Measurements from ENCODE around the gene CIB1. TPM values are rescaled to one million over a fixed set of nuclear protein-coding genes. Genes with fewer than 3 reads are reported as not detected.

CIB1 gene
- polyA plus RNA-seq, 1 of the 3 experiments (the other 2 are of a cell fraction) = 87.9 TPM

GRCh38 chr15:90200534-90201129 lies 33.1 kb downstream of the CIB1 start:
- Histone ChIP-seq H3K4me2 (peak overlapping the region; percentile 100), H2AFZ (ENCODE audit: low read depth) (peak overlapping the region; percentile 89), H3K79me2 (ENCODE audit: insufficient read depth) (peaks cover 33% of the 10 kb centered on the region), H3K27me3 (ENCODE audit: insufficient read depth) (no peaks in the 10 kb centered on the region), H4K20me1 (ENCODE audit: insufficient read depth) (0 out of 2 replicates have a peak, but pooled peaks cover 4% of the 10 kb centered on the region), H3K4me1 (ENCODE audit: control insufficient read depth in 1 of 2, insufficient read depth in 2 of 2, low read depth in 1 of 2, low read length in 1 of 2) (peaks cover 3 to 37% of the 10 kb centered on the region in 2 experiments; a peak in 2 of 4 replicates), H3K9me2 (no peaks in the 10 kb centered on the region), H3F3A (replicated peaks; ENCODE audit: insufficient read depth) (peaks cover 5% of the 10 kb centered on the region), H3K36me3 (replicated peaks in 1 of 2; ENCODE audit: control insufficient read depth in 1 of 2, insufficient read depth in 2 of 2, low read length in 1 of 2) (peaks cover 0 to 3% of the 10 kb centered on the region in 2 experiments), H3K27ac (ENCODE audit: low read depth in 2 of 2, low read length in 1 of 2) (peak overlapping the region in 1 of 2 experiments; percentile 80; a peak in 2 of 4 replicates), H3K9me3 (no peaks in the 10 kb centered on the region), H3K4me3 (ENCODE audit: low read depth in 2 of 2, low read length in 1 of 2) (peak overlapping the region; percentile 86 to 96), H3K9ac (peak overlapping the region; percentile 79; the same call in 1 of the 2 replicates)
- TF ChIP-seq EP300 (IDR thresholded peaks at IDR 0.05; ENCODE audit: borderline replicate concordance in 1 of 2, low read depth in 1 of 2, low read length in 1 of 2) (no peak), USF1 (IDR thresholded peaks at IDR 0.05; ENCODE audit: borderline replicate concordance, low read depth) (no peak), MAX (IDR thresholded peaks at IDR 0.05; ENCODE audit: low read depth) (no peak), NFIC (IDR thresholded peaks at IDR 0.05; ENCODE audit: borderline replicate concordance) (no peak), PBX3 (IDR thresholded peaks at IDR 0.05) (no peak), REST (IDR thresholded peaks at IDR 0.05; ENCODE audit: low read depth, low read length) (no peak), CHD2 (IDR thresholded peaks at IDR 0.05; ENCODE audit: low read length, partially characterized antibody) (no peak), CTCF (IDR thresholded peaks at IDR 0.05) (no peak), USF2 (IDR thresholded peaks at IDR 0.05; ENCODE audit: borderline replicate concordance, low read depth, low read length) (no peak), YY1 (IDR thresholded peaks at IDR 0.05; ENCODE audit: low read depth) (no peak), NRF1 (IDR thresholded peaks at IDR 0.05; ENCODE audit: low read depth, low read length) (no peak), TCF12 (IDR thresholded peaks at IDR 0.05) (no peak), ELF1 (IDR thresholded peaks at IDR 0.05) (no peak), FOSL2 (IDR thresholded peaks at IDR 0.05; ENCODE audit: borderline replicate concordance, low read depth) (no peak), EZH2phosphoT487 (IDR thresholded peaks at IDR 0.05; ENCODE audit: borderline replicate concordance, low read depth) (no peak), SIN3A (IDR thresholded peaks at IDR 0.05; ENCODE audit: borderline replicate concordance, low read depth, low read length) (no peak), POLR2AphosphoS5 (IDR thresholded peaks at IDR 0.05; ENCODE audit: low read depth, low read length) (no peak), FOXJ3 (CRISPR knock-in tag; IDR thresholded peaks at IDR 0.05) (no peak), SMC3 (IDR thresholded peaks at IDR 0.05; ENCODE audit: low read depth, low read length) (no peak), FOXM1 (IDR thresholded peaks at IDR 0.05; ENCODE audit: low read depth) (no peak)
- CTCF ChIA-PET = interaction anchor here (0.8 to 9.0 kb wide), 9 partner anchors 8 to 326 kb away, joined by 3 to 74 read pairs (median 5); no protein-coding TSS in a partner anchor
- POLR2A ChIA-PET = interaction anchor here (0.6 to 4.2 kb wide), 10 partner anchors 9 to 65 kb away, joined by 3 to 35 read pairs (median 3); no protein-coding TSS in a partner anchor
- 47% methylated on average over 14 of the region's 24 CpGs for WGBS (ENCODE audit: low lambda C conversion rate)
- DNase-seq = no peak

All from SK-N-SH (cell line).